Activated T-cell treated with anti-CD3 and anti-CD28 coated beads, Interleukin-2, amount 50 U/mL, for 4 hours (primary cell): ENCODE data around the gene KCNQ1. TPM values are rescaled to one million over a fixed set of nuclear protein-coding genes. Genes with fewer than 3 reads are reported as not detected.

Experiments
- ATAC-seq, 2 donors: fragments of 200-7000 bp; cut with Tn5 transposase; one replicate each; pipeline ENCODE4 v1.10.0; 2021
- DNase-seq: peaks from one replicate; pipeline ENCODE4 v3.0.0-alpha.2; 2020
- H3K27me3 Mint-ChIP-seq: one replicate; pipeline ENCODE4 v1.8.0; 2021; ENCODE audit warnings: low read depth, mixed read lengths
- H3K36me3 Mint-ChIP-seq: one replicate; pipeline ENCODE4 v1.8.0; 2022; ENCODE audit warnings: mixed read lengths; ENCODE audit not compliant: insufficient read depth
- H3K4me1 Mint-ChIP-seq: one replicate; pipeline ENCODE4 v1.8.0; 2021; ENCODE audit warnings: low read depth, mixed read lengths
- H3K4me3 Mint-ChIP-seq: one replicate; pipeline ENCODE4 v1.8.0; 2021; ENCODE audit warnings: mild to moderate bottlenecking, moderate library complexity, mixed read lengths
- H3K9me3 Mint-ChIP-seq: one replicate; pipeline ENCODE4 v1.8.0; 2021; ENCODE audit warnings: mixed read lengths
- total RNA-seq, 3 donors: library from RNA; stranded (reverse); gene quantifications; one replicate each; pipeline ENCODE4 v1.2.1, GENCODE V29; 2021

Gene KCNQ1
- total RNA-seq, 3 donors from 2014 or later, result 2.3 to 3.0 (median 2.8) TPM

GRCh38 chr11:2799881-2800654 lies 355.3 kb downstream of the KCNQ1 start:
- ATAC-seq (no peak), DNase-seq (peak; percentile 3)

GRCh38 chr11:2800655-2801531 lies 356.1 kb downstream of the KCNQ1 start:
- Mint-ChIP-seq H3K4me1 (no peaks in the 10 kb centered on the region), H3K9me3 (no peaks in the 10 kb centered on the region), H3K27me3 (no peaks in the 10 kb centered on the region), H3K36me3 (peaks cover 1% of the 10 kb centered on the region), H3K4me3 (no peak overlapping the region)
- no peak for ATAC-seq
- DNase-seq, result peak; percentile 2

More at GRCh38 chr11:2799881-2800654, 355.3 kb downstream of the KCNQ1 start:
- Mint-ChIP-seq H3K36me3 (peaks cover 1% of the 10 kb centered on the region), H3K4me1 (no peaks in the 10 kb centered on the region), H3K4me3 (no peak overlapping the region), H3K27me3 (no peaks in the 10 kb centered on the region), H3K9me3 (no peaks in the 10 kb centered on the region)

- Mint-ChIP-seq H3K4me3 (no peak overlapping the region), H3K9me3 (no peaks in the 10 kb centered on the region), H3K36me3 (peaks cover 1% of the 10 kb centered on the region), H3K27me3 (no peaks in the 10 kb centered on the region), H3K4me1 (no peaks in the 10 kb centered on the region)
- DNase-seq (peak; percentile 4), ATAC-seq (no peak)
Measured at GRCh38 chr11:2801711-2802388, 357.0 kb downstream of the KCNQ1 start.

GRCh38 chr11:2802389-2803185 lies 357.8 kb downstream of the KCNQ1 start:
- H3K36me3 Mint-ChIP-seq, result peaks cover 1% of the 10 kb centered on the region
- H3K4me1 Mint-ChIP-seq, result no peaks in the 10 kb centered on the region
- H3K4me3 Mint-ChIP-seq, result no peak overlapping the region
- H3K27me3 Mint-ChIP-seq, result no peaks in the 10 kb centered on the region
- DNase-seq (peak; percentile 3), ATAC-seq (no peak)
- no peaks in the 10 kb centered on the region for H3K9me3 Mint-ChIP-seq

- H3K4me3 Mint-ChIP-seq, result no peak overlapping the region
- H3K9me3 Mint-ChIP-seq, result no peaks in the 10 kb centered on the region
- ATAC-seq, result no peak
- H3K27me3 Mint-ChIP-seq, result no peaks in the 10 kb centered on the region
- peaks cover 1% of the 10 kb centered on the region for H3K36me3 Mint-ChIP-seq
- peak; percentile 2 for DNase-seq
- peaks cover 1% of the 10 kb centered on the region for H3K4me1 Mint-ChIP-seq
Measured at GRCh38 chr11:2803186-2804091, 358.6 kb downstream of the KCNQ1 start.

- no peak overlapping the region for H3K4me3 Mint-ChIP-seq
- no peaks in the 10 kb centered on the region for H3K9me3 Mint-ChIP-seq
- ATAC-seq (no peak), DNase-seq (no peak)
- peaks cover 4% of the 10 kb centered on the region for H3K4me1 Mint-ChIP-seq
- H3K36me3 Mint-ChIP-seq, result peaks cover under 1% of the 10 kb centered on the region
- no peaks in the 10 kb centered on the region for H3K27me3 Mint-ChIP-seq
Measured at GRCh38 chr11:2804189-2804588, 359.4 kb downstream of the KCNQ1 start.

- no peak overlapping the region for H3K4me3 Mint-ChIP-seq
- no peaks in the 10 kb centered on the region for H3K9me3 Mint-ChIP-seq
- peaks cover 6% of the 10 kb centered on the region for H3K36me3 Mint-ChIP-seq
- no peaks in the 10 kb centered on the region for H3K27me3 Mint-ChIP-seq
- peaks cover 7% of the 10 kb centered on the region for H3K4me1 Mint-ChIP-seq
- DNase-seq (peak; percentile 2), ATAC-seq (no peak)
Measured at GRCh38 chr11:2804701-2805387, 360.0 kb downstream of the KCNQ1 start.

- DNase-seq (no peak), ATAC-seq (no peak)
- no peaks in the 10 kb centered on the region for H3K9me3 Mint-ChIP-seq
Measured at GRCh38 chr11:2805388-2806056, 360.7 kb downstream of the KCNQ1 start.

GRCh38 chr11:2806351-2807024 lies 361.7 kb downstream of the KCNQ1 start:
- Mint-ChIP-seq H3K4me1 (peaks cover 12% of the 10 kb centered on the region), H3K36me3 (peaks cover 6% of the 10 kb centered on the region), H3K9me3 (no peaks in the 10 kb centered on the region), H3K4me3 (no peak overlapping the region), H3K27me3 (no peaks in the 10 kb centered on the region)
- peak; percentile 3 for DNase-seq
- no peak for ATAC-seq

More at GRCh38 chr11:2805388-2806056, 360.7 kb downstream of the KCNQ1 start:
- peaks cover 7% of the 10 kb centered on the region for H3K4me1 Mint-ChIP-seq
- no peaks in the 10 kb centered on the region for H3K27me3 Mint-ChIP-seq
- no peak overlapping the region for H3K4me3 Mint-ChIP-seq
- H3K36me3 Mint-ChIP-seq, result peaks cover 6% of the 10 kb centered on the region

GRCh38 chr11:2807025-2807681 lies 362.3 kb downstream of the KCNQ1 start:
- H3K9me3 Mint-ChIP-seq, result no peaks in the 10 kb centered on the region
- no peak overlapping the region for H3K4me3 Mint-ChIP-seq
- peak; percentile 3 for DNase-seq
- no peaks in the 10 kb centered on the region for H3K27me3 Mint-ChIP-seq
- no peak for ATAC-seq
- peaks cover 6% of the 10 kb centered on the region for H3K36me3 Mint-ChIP-seq
- peaks cover 14% of the 10 kb centered on the region for H3K4me1 Mint-ChIP-seq

GRCh38 chr11:2807801-2808241 lies 363.0 kb downstream of the KCNQ1 start:
- H3K27me3 Mint-ChIP-seq, result no peaks in the 10 kb centered on the region
- ATAC-seq (no peak), DNase-seq (no peak)
- no peak overlapping the region for H3K4me3 Mint-ChIP-seq
- H3K4me1 Mint-ChIP-seq, result peaks cover 18% of the 10 kb centered on the region
- no peaks in the 10 kb centered on the region for H3K9me3 Mint-ChIP-seq
- peaks cover 6% of the 10 kb centered on the region for H3K36me3 Mint-ChIP-seq
